Calu3 (cell line): Measurements from ENCODE around the gene ERVMER34-1. TPM values are rescaled to one million over a fixed set of nuclear protein-coding genes. Genes with fewer than 3 reads are reported as not detected.

Source experiments
- BruUV-seq: library from RNA; stranded (reverse); fragments of 400-500 nt; replicated peaks from 2 replicates; lab custom pipeline; 2021; lab: Mats Ljungman, UMichigan
- CTCF ChIA-PET: fragments of 300-600 bp; sonication (Branson Sonifier 250); formaldehyde crosslinking; loops from one replicate; lab custom pipeline; 2022; ENCODE audit warnings: antibody characterized with exemption; lab: Charles Lee
- DNase-seq: peaks from one replicate; pipeline ENCODE4 v3.0.0; 2022
- H3K27ac Mint-ChIP-seq: one replicate; pipeline ENCODE4 v1.8.0; 2022; ENCODE audit warnings: mixed read lengths; ENCODE audit not compliant: unreplicated experiment
- H3K27me3 Mint-ChIP-seq: one replicate; pipeline ENCODE4 v1.8.0; 2022; ENCODE audit warnings: mixed read lengths; ENCODE audit not compliant: unreplicated experiment
- H3K36me3 Mint-ChIP-seq: one replicate; pipeline ENCODE4 v1.8.0; 2022; ENCODE audit warnings: mild to moderate bottlenecking, moderate library complexity, mixed read lengths; ENCODE audit not compliant: insufficient read depth, unreplicated experiment
- H3K4me1 Mint-ChIP-seq: one replicate; pipeline ENCODE4 v1.8.0; 2022; ENCODE audit warnings: mild to moderate bottlenecking, low read depth, mixed read lengths; ENCODE audit not compliant: unreplicated experiment
- H3K4me3 Mint-ChIP-seq: one replicate; pipeline ENCODE4 v1.8.0; 2022; ENCODE audit warnings: mild to moderate bottlenecking, low read depth, moderate library complexity, mixed read lengths; ENCODE audit not compliant: unreplicated experiment
- H3K9me3 Mint-ChIP-seq: one replicate; pipeline ENCODE4 v1.8.0; 2022; ENCODE audit warnings: low read depth, mixed read lengths; ENCODE audit not compliant: unreplicated experiment
- CTCF ChIP-seq: fragments of 200-600 bp; IDR thresholded peaks from one replicate; pipeline ENCODE4 v1.8.0; 2022; ENCODE audit warnings: antibody characterized with exemption; ENCODE audit not compliant: unreplicated experiment
- intact Hi-C: fragments of 100-400 bp; cut with micrococcal nuclease; formaldehyde crosslinking; loops from one replicate; pipeline ENCODE4 v1.10.0; 2022; ENCODE audit not compliant: unreplicated experiment
- total RNA-seq: library from RNA; stranded (reverse); gene quantifications from 2 replicates; pipeline ENCODE4 v1.2.3, GENCODE V29; 2022

Gene ERVMER34-1
- total RNA-seq, 1 experiment from 2014 or later, result 3.2 TPM

- TSS peak; percentile 50 for BruUV-seq
- H3K9me3 Mint-ChIP-seq, result peaks cover 3% of the 10 kb centered on the region
- CTCF ChIA-PET, result interaction anchor here (0.6 to 1.8 kb wide), 5 partner anchors 8 to 609 kb away, joined by 3 to 7 read pairs (median 4); no protein-coding TSS in a partner anchor
- H3K36me3 Mint-ChIP-seq, result peaks cover 38% of the 10 kb centered on the region
- H3K27ac Mint-ChIP-seq, result no peak overlapping the region
- TF ChIP-seq CTCF, result no peak
- intact Hi-C loops, result loop anchor here (10.0 kb wide), 1 partner anchor 47 kb away; no protein-coding TSS in a partner anchor
- peaks cover 30% of the 10 kb centered on the region for H3K4me1 Mint-ChIP-seq
- peak overlapping the region; percentile 75 for H3K4me3 Mint-ChIP-seq
- no peaks in the 10 kb centered on the region for H3K27me3 Mint-ChIP-seq
- no peak for DNase-seq
These were observed 39.4 kb downstream of the ERVMER34-1 start for GRCh38 chr4:52711834-52712250.

- Mint-ChIP-seq H3K27me3 (no peaks in the 10 kb centered on the region), H3K36me3 (peaks cover 38% of the 10 kb centered on the region), H3K27ac (no peak overlapping the region), H3K9me3 (peaks cover 3% of the 10 kb centered on the region), H3K4me3 (peak overlapping the region; percentile 75), H3K4me1 (peaks cover 30% of the 10 kb centered on the region)
- no TSS peak for BruUV-seq
- intact Hi-C loops, result loop anchor here (10.0 kb wide), 1 partner anchor 46 kb away; no protein-coding TSS in a partner anchor
- no peak for TF ChIP-seq CTCF
- DNase-seq, result no peak
- CTCF ChIA-PET, result no interaction called here
These were observed 40.0 kb downstream of the ERVMER34-1 start for GRCh38 chr4:52711272-52711671.

- no peak for DNase-seq
- intact Hi-C loops, result no loop called here
- H3K36me3 Mint-ChIP-seq, result peaks cover 23% of the 10 kb centered on the region
- TF ChIP-seq CTCF, result no peak
- CTCF ChIA-PET, result no interaction called here
- no peak overlapping the region for H3K27ac Mint-ChIP-seq
- no peak overlapping the region for H3K4me3 Mint-ChIP-seq
- H3K27me3 Mint-ChIP-seq, result no peaks in the 10 kb centered on the region
- no TSS peak for BruUV-seq
- H3K9me3 Mint-ChIP-seq, result peaks cover 3% of the 10 kb centered on the region
- peaks cover 13% of the 10 kb centered on the region for H3K4me1 Mint-ChIP-seq
These were observed 42.1 kb downstream of the ERVMER34-1 start for GRCh38 chr4:52709155-52709554.

- H3K4me3 Mint-ChIP-seq, result no peak overlapping the region
- no peaks in the 10 kb centered on the region for H3K27me3 Mint-ChIP-seq
- no peak for TF ChIP-seq CTCF
- no peaks in the 10 kb centered on the region for H3K36me3 Mint-ChIP-seq
- H3K9me3 Mint-ChIP-seq, result peaks cover 3% of the 10 kb centered on the region
- no peak for DNase-seq
- BruUV-seq, result no TSS peak
- no peak overlapping the region for H3K27ac Mint-ChIP-seq
- intact Hi-C loops, result no loop called here
- H3K4me1 Mint-ChIP-seq, result no peaks in the 10 kb centered on the region
- CTCF ChIA-PET, result interaction anchor here (0.9 kb wide), 1 partner anchor 8 kb away, joined by 3 read pairs; no protein-coding TSS in a partner anchor
These were observed 46.6 kb downstream of the ERVMER34-1 start for GRCh38 chr4:52704661-52705060.
